ENCODE data around the gene PRSS12. TPM values are rescaled to one million over a fixed set of nuclear protein-coding genes. Genes with fewer than 3 reads are reported as not detected.

PRSS12 gene
- total RNA-seq, 1 donor from 2014 or later, result 15.0 TPM

DNA sequence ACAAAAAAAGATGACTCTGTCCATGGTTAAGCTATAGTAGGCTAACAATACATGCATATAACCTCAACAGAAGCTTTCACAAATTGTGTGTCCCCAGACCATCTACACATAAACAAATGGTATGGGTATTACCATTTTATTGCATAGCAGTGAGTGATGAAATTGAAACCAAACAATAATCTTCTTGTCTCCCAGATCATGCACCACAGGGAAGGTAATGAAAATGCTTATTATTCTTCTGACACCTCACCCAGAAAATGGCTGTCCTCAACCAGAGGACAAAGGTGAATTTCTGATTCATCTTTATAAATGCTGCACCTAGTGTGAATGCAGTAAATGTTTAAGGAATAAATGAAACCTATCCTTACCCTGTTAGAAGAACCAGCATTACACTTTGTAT is 8.0 kb downstream of the PRSS12 start:
- no peak overlapping the region for H3K27ac ChIP-seq
- no peaks in the 10 kb centered on the region for H3K9me3 ChIP-seq
- no peak for DNase-seq (ENCODE audit: extremely low spot score in 2 of 2)
- H3K4me1 ChIP-seq, result no peaks in the 10 kb centered on the region
- intact Hi-C loops (cut with DNase I), result no loop called here
- no peak overlapping the region for H3K4me3 ChIP-seq
- TF ChIP-seq POLR2AphosphoS5 (IDR thresholded peaks at IDR 0.05; ENCODE audit: insufficient read depth in 1 of 2, low read depth in 1 of 2) (no peak), POLR2A (IDR thresholded peaks at IDR 0.05) (no peak)
- TF ChIP-seq, protein P1, sequence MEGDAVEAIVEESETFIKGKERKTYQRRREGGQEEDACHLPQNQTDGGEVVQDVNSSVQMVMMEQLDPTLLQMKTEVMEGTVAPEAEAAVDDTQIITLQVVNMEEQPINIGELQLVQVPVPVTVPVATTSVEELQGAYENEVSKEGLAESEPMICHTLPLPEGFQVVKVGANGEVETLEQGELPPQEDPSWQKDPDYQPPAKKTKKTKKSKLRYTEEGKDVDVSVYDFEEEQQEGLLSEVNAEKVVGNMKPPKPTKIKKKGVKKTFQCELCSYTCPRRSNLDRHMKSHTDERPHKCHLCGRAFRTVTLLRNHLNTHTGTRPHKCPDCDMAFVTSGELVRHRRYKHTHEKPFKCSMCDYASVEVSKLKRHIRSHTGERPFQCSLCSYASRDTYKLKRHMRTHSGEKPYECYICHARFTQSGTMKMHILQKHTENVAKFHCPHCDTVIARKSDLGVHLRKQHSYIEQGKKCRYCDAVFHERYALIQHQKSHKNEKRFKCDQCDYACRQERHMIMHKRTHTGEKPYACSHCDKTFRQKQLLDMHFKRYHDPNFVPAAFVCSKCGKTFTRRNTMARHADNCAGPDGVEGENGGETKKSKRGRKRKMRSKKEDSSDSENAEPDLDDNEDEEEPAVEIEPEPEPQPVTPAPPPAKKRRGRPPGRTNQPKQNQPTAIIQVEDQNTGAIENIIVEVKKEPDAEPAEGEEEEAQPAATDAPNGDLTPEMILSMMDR (IDR thresholded peaks at IDR 0.05), result no peak
- no peaks in the 10 kb centered on the region for H3K27me3 ChIP-seq
- H3K36me3 ChIP-seq, result no peaks in the 10 kb centered on the region

DNA sequence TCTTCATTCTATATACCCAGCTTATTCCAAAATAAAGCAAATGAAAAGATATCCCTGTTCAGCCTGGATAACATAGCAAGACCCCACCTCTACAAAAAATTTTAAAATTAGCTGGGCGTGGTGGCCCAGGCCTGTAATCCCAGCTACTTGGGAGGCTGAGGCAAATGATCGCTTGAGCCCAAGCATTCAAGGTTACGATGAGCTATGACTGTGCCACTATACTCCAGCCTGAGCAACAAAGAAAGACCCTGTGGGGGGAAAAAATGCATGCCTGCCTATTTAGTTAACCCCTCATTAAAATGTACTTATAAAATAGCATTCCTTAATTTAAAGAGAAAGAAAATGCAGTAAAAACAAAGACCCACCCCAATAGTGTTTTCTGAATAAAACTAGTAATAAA is 9.3 kb downstream of the PRSS12 start:
- H3K27me3 ChIP-seq, result no peaks in the 10 kb centered on the region
- H3K27ac ChIP-seq, result no peak overlapping the region
- no peak for DNase-seq (ENCODE audit: extremely low spot score in 2 of 2)
- H3K4me1 ChIP-seq, result no peaks in the 10 kb centered on the region
- intact Hi-C loops (cut with DNase I), result no loop called here
- no peak for TF ChIP-seq POLR2AphosphoS5 (IDR thresholded peaks at IDR 0.05; ENCODE audit: insufficient read depth in 1 of 2, low read depth in 1 of 2)
- TF ChIP-seq, protein P1 (IDR thresholded peaks at IDR 0.05), result no peak
- no peak for TF ChIP-seq POLR2A (IDR thresholded peaks at IDR 0.05)
- H3K9me3 ChIP-seq, result no peaks in the 10 kb centered on the region
- H3K4me3 ChIP-seq, result no peak overlapping the region
- H3K36me3 ChIP-seq, result no peaks in the 10 kb centered on the region

DNA sequence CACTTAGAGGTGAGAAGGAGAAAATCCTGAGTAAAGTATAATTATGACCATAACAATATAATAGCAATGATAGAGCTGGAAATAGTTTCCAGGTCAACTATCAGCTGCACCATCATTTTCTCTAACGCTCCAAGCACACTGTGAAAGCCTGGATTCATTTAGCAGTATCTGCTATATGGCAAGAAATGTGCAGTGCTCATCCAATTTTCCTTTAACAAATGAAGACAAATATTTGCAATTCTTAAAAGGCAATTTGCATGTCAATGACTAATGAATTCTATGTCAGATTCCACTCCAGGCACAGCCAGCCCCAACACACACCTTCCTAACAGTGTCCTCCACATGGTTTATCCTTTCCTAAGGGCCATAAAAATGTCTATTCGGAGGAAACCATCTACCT is 12.7 kb downstream of the PRSS12 start:
- H3K9me3 ChIP-seq, result no peaks in the 10 kb centered on the region
- H3K36me3 ChIP-seq, result no peaks in the 10 kb centered on the region
- H3K4me3 ChIP-seq, result no peak overlapping the region
- no peaks in the 10 kb centered on the region for H3K4me1 ChIP-seq
- H3K27ac ChIP-seq, result no peak overlapping the region
- no peaks in the 10 kb centered on the region for H3K27me3 ChIP-seq
- intact Hi-C loops (cut with DNase I), result no loop called here
- TF ChIP-seq, protein P1 (IDR thresholded peaks at IDR 0.05), result no peak
- TF ChIP-seq POLR2A (IDR thresholded peaks at IDR 0.05), result no peak
- TF ChIP-seq POLR2AphosphoS5 (IDR thresholded peaks at IDR 0.05; ENCODE audit: insufficient read depth in 1 of 2, low read depth in 1 of 2), result no peak
- DNase-seq (ENCODE audit: extremely low spot score in 2 of 2), result no peak

DNA sequence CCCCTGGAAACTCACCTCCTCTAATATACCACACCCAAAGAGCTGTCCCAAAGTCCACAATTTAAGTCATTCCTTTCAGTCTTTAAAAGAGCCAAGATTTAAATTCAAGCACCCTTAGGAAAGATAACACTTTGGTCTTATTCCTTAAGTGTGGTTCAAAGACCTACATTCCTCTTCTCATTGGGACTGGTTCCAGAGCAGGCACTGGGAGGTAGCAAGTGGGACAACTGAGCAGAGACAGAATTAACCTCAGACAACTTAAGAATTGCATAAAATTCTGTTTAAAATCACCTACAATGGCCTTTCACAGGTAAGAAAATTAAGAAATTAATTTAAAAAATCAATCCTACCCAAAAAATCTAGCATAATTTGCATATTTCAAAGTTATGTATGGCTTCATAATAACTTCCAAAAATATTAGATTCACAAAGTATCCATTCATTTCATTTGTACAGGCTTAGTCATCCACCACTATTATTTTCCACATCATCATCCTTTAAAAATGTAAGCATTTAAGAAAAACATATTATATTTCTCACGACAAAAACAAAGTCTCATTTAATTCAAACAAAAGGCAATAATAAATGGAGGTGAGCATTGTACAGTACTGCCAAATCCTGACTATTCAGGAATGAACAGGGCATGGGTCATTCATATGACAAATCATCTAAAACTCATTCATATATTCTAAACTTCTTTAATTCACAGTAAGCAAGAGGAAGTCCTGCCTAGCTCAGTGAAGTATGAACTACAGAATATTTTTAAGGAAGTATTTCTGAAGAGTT is 13.6 kb downstream of the PRSS12 start:
- H3K27ac ChIP-seq, result no peak overlapping the region

DNA sequence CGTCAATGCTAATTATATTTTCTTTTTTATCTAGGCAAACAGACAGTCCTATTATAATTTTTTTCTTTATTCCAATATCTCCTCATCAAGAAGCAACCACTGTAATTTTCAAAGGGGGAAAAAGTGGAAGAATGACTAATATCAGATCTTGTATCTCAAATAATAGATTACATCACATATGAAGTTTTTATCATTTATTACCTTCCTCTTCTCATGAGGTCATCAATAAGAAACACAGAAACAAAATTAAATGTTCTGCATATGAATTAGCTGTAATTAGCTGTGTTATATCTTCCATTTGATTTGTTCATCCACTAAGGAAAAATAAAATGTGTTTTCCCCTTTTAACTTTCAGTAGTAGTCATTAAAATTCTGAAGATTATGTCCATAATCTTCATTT is 14.3 kb downstream of the PRSS12 start:
- TF ChIP-seq POLR2AphosphoS5 (IDR thresholded peaks at IDR 0.05; ENCODE audit: insufficient read depth in 1 of 2, low read depth in 1 of 2) (no peak), POLR2A (IDR thresholded peaks at IDR 0.05) (no peak)
- TF ChIP-seq, protein P1 (IDR thresholded peaks at IDR 0.05), result no peak

More for the DNA sequence above, 13.6 kb downstream of the PRSS12 start:
- Histone ChIP-seq H3K4me3 (no peak overlapping the region), H3K4me1 (no peaks in the 10 kb centered on the region), H3K36me3 (no peaks in the 10 kb centered on the region), H3K27me3 (no peaks in the 10 kb centered on the region), H3K9me3 (no peaks in the 10 kb centered on the region)
- intact Hi-C loops (cut with DNase I), result no loop called here
- no peak for DNase-seq (ENCODE audit: extremely low spot score in 2 of 2)
- TF ChIP-seq POLR2A (IDR thresholded peaks at IDR 0.05), result no peak
- no peak for TF ChIP-seq POLR2AphosphoS5 (IDR thresholded peaks at IDR 0.05; ENCODE audit: insufficient read depth in 1 of 2, low read depth in 1 of 2)
- TF ChIP-seq, protein P1 (IDR thresholded peaks at IDR 0.05), result no peak

More for the DNA sequence above, 14.3 kb downstream of the PRSS12 start:
- no peak overlapping the region for H3K27ac ChIP-seq
- H3K4me1 ChIP-seq, result no peaks in the 10 kb centered on the region
- no peaks in the 10 kb centered on the region for H3K36me3 ChIP-seq
- no peaks in the 10 kb centered on the region for H3K27me3 ChIP-seq
- no peaks in the 10 kb centered on the region for H3K9me3 ChIP-seq
- no peak for DNase-seq (ENCODE audit: extremely low spot score in 2 of 2)
- H3K4me3 ChIP-seq, result no peak overlapping the region
- intact Hi-C loops (cut with DNase I), result no loop called here

Measured in vagina (tissue), 2 donors.